Neural cell (in vitro differentiated cells): ENCODE measurements around the gene FADD.

ENCODE experiments used
- EZH2 ChIP-seq: fragments of 200-600, 300-800 bp; shearing (Covaris generic), sonication (generic); IDR thresholded peaks from 2 replicates; pipeline ENCODE4 v1.6.1; 2014; ENCODE audit warnings: antibody characterized with exemption, low read length, borderline replicate concordance, mild to moderate bottlenecking; ENCODE audit not compliant: insufficient read depth, poor library complexity, severe bottlenecking
- TF ChIP-seq, protein P1 (sequence below): fragments of 450-650 bp; IDR thresholded peaks from 2 replicates; pipeline ENCODE4 v1.5.1; 2014; ENCODE audit warnings: antibody characterized with exemption, mild to moderate bottlenecking, moderate library complexity; ENCODE audit not compliant: poor library complexity, severe bottlenecking

DNA sequence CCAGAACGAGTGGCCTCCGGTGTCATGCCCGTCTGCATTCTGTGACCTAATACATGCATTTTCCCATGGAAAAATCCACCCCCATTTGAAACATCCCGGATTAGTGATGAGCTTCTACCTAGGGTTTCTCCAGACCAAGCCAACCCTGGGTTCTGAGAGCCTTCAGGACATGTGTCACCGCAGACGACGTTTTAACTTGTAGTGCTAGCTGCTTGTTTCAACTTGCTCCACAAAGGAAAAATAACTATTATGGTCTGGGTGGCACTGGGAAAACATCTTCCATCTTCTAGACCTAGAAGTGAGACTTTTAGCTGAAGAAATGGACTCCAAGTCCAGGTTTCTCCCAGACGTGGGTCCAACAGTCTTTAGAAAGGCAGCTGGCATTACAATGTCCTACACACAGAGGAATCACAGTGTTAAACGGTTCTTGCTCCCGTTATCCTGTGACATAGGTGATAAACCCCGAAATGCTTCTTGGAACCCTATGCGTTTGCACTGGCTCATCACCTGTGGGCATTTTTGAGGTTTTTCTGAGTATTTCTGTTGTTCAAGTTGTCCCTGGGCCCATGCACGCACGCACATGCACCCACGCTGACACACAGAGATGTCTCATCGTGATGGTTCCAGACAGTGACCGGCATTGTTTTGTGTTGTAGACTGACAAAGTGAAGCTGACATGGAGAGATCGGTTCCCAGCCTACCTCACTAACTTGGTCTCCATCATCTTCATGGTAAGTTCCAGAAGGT lies 46.6 kb upstream of the FADD start:
- TF ChIP-seq EZH2: no peak
- TF ChIP-seq, protein P1, sequence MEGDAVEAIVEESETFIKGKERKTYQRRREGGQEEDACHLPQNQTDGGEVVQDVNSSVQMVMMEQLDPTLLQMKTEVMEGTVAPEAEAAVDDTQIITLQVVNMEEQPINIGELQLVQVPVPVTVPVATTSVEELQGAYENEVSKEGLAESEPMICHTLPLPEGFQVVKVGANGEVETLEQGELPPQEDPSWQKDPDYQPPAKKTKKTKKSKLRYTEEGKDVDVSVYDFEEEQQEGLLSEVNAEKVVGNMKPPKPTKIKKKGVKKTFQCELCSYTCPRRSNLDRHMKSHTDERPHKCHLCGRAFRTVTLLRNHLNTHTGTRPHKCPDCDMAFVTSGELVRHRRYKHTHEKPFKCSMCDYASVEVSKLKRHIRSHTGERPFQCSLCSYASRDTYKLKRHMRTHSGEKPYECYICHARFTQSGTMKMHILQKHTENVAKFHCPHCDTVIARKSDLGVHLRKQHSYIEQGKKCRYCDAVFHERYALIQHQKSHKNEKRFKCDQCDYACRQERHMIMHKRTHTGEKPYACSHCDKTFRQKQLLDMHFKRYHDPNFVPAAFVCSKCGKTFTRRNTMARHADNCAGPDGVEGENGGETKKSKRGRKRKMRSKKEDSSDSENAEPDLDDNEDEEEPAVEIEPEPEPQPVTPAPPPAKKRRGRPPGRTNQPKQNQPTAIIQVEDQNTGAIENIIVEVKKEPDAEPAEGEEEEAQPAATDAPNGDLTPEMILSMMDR: no peak
